DND-41 (cell line): ENCODE data around the gene RALGPS1.

Source experiments
- ATAC-seq: fragments of 200-7000 bp; cut with Tn5 transposase; 3 replicates; pipeline ENCODE4 v1.9.1; 2021; ENCODE audit warnings: low read depth; ENCODE audit not compliant: insufficient read depth
- DNase-seq: peaks from one replicate; pipeline ENCODE4 v3.0.0-alpha.2; 2020
- H2AFZ ChIP-seq: 2 replicates; pipeline ENCODE4 v1.6.0; 2012; ENCODE audit warnings: low read depth, low read length
- H3K27ac ChIP-seq: 2 replicates; pipeline ENCODE4 v1.5.1; 2012; ENCODE audit warnings: low read length, inconsistent platforms
- H3K27me3 ChIP-seq: fragments of 200-600 bp; sonication (generic); 2 replicates; pipeline ENCODE4 v1.6.0; 2012; ENCODE audit warnings: low read length, mild to moderate bottlenecking, inconsistent platforms; ENCODE audit not compliant: insufficient read depth, poor library complexity
- H3K36me3 ChIP-seq: 2 replicates; pipeline ENCODE4 v1.5.1; 2012; ENCODE audit warnings: low read length, inconsistent platforms; ENCODE audit not compliant: insufficient read depth
- H3K4me1 ChIP-seq: 2 replicates; pipeline ENCODE4 v1.5.1; 2012; ENCODE audit warnings: mild to moderate bottlenecking, low read length; ENCODE audit not compliant: insufficient read depth
- H3K4me2 ChIP-seq: 2 replicates; pipeline ENCODE4 v1.6.0; 2012; ENCODE audit warnings: mild to moderate bottlenecking, moderate library complexity, low read length, inconsistent platforms; ENCODE audit not compliant: insufficient read depth
- H3K4me3 ChIP-seq, 2 experiments: fragments of 200-600 bp in 1 of 2; shearing (Covaris generic) in 1 of 2; 2 replicates each; pipeline ENCODE4 v1.5.1; 2012 to 2016; ENCODE audit warnings: inconsistent platforms in 2 of 2, low read length in 2 of 2, mild to moderate bottlenecking in 2 of 2, low read depth in 1 of 2, moderate library complexity in 1 of 2
- H3K79me2 ChIP-seq: 2 replicates; pipeline ENCODE4 v1.6.0; 2012; ENCODE audit warnings: low read length, inconsistent platforms; ENCODE audit not compliant: insufficient read depth
- H3K9ac ChIP-seq: 2 replicates; pipeline ENCODE4 v1.6.0; 2012; ENCODE audit warnings: low read depth, mild to moderate bottlenecking, inconsistent platforms, low read length, moderate library complexity
- H3K9me3 ChIP-seq: 2 replicates; pipeline ENCODE4 v1.5.1; 2012; ENCODE audit warnings: low read length, moderate library complexity, mild to moderate bottlenecking, inconsistent platforms; ENCODE audit not compliant: insufficient read depth, severe bottlenecking
- H4K20me1 ChIP-seq: 2 replicates; pipeline ENCODE4 v1.6.0; 2012; ENCODE audit warnings: low read length; ENCODE audit not compliant: insufficient read depth
- CTCF ChIP-seq: IDR thresholded peaks from 2 replicates; pipeline ENCODE4 v1.5.1; 2012; ENCODE audit warnings: borderline replicate concordance, low read length, moderate library complexity, mild to moderate bottlenecking; ENCODE audit not compliant: poor library complexity, severe bottlenecking; ENCODE audit errors: extremely low read depth
- EZH2 ChIP-seq: IDR thresholded peaks from 3 replicates; pipeline ENCODE4 v1.6.1; 2012; ENCODE audit warnings: borderline replicate concordance, low read depth, mild to moderate bottlenecking, moderate library complexity, low read length, inconsistent platforms; ENCODE audit not compliant: severe bottlenecking

The RALGPS1 gene

GRCh38 chr9:127224178-127224882, 309.7 kb downstream of the RALGPS1 start:
- Histone ChIP-seq H3K79me2 (no peaks in the 10 kb centered on the region), H2AFZ (no peak overlapping the region), H4K20me1 (no peaks in the 10 kb centered on the region; the same call in 1 of the 2 replicates), H3K4me1 (no peaks in the 10 kb centered on the region), H3K4me2 (no peak overlapping the region), H3K9me3 (no peaks in the 10 kb centered on the region), H3K4me3 (no peak overlapping the region), H3K36me3 (no peaks in the 10 kb centered on the region), H3K27me3 (peaks cover 11% of the 10 kb centered on the region), H3K9ac (no peak overlapping the region), H3K27ac (no peak overlapping the region)
- no peak for TF ChIP-seq EZH2
- no peak for TF ChIP-seq CTCF
- DNase-seq (no peak), ATAC-seq (no peak; the same call in 2 of the 3 replicates)

GRCh38 chr9:127224883-127225739, 310.5 kb downstream of the RALGPS1 start:
- no peak overlapping the region for H3K27ac ChIP-seq
- no peaks in the 10 kb centered on the region for H3K79me2 ChIP-seq
- H3K4me1 ChIP-seq = no peaks in the 10 kb centered on the region
- H3K36me3 ChIP-seq = no peaks in the 10 kb centered on the region
- no peak overlapping the region for H3K4me3 ChIP-seq
- H3K4me2 ChIP-seq = no peak overlapping the region
- H3K9me3 ChIP-seq = no peaks in the 10 kb centered on the region
- TF ChIP-seq CTCF (no peak), EZH2 (no peak)
- H3K9ac ChIP-seq = no peak overlapping the region
- no peak for DNase-seq
- peaks cover 7% of the 10 kb centered on the region for H3K27me3 ChIP-seq
- no peak overlapping the region for H2AFZ ChIP-seq
- no peak for ATAC-seq
- H4K20me1 ChIP-seq = no peaks in the 10 kb centered on the region; the same call in 1 of the 2 replicates

- H3K79me2 ChIP-seq = no peaks in the 10 kb centered on the region
- H3K9me3 ChIP-seq = no peaks in the 10 kb centered on the region
- H3K27ac ChIP-seq = no peak overlapping the region
- DNase-seq (no peak), ATAC-seq (no peak)
- no peak overlapping the region for H3K4me3 ChIP-seq
- no peaks in the 10 kb centered on the region for H3K4me1 ChIP-seq
- H3K4me2 ChIP-seq = no peak overlapping the region
- H2AFZ ChIP-seq = no peak overlapping the region
- H3K27me3 ChIP-seq = peaks cover 7% of the 10 kb centered on the region
- no peak overlapping the region for H3K9ac ChIP-seq
- H3K36me3 ChIP-seq = no peaks in the 10 kb centered on the region
- no peaks in the 10 kb centered on the region; the same call in 1 of the 2 replicates for H4K20me1 ChIP-seq
- TF ChIP-seq CTCF (no peak), EZH2 (no peak)
Measured at GRCh38 chr9:127225801-127226625, 311.4 kb downstream of the RALGPS1 start.
